AG04450 (cell line): ENCODE measurements around the gene CLRN3. TPM values are rescaled to one million over a fixed set of nuclear protein-coding genes. Genes with fewer than 3 reads are reported as not detected.

Experiments used
- CTCF ChIA-PET: fragments of 300-600, 350-600 bp; formaldehyde crosslinking; extraction: SDS; loops from one replicate; lab custom pipeline; 2022; ENCODE audit warnings: antibody characterized with exemption, inconsistent platforms; lab: Charles Lee
- POLR2A ChIA-PET: fragments of 350-600 bp; formaldehyde crosslinking; extraction: SDS; loops from one replicate; lab custom pipeline; 2021; ENCODE audit warnings: antibody characterized with exemption, inconsistent platforms; lab: Yijun Ruan, JAX
- DNase-seq: peaks from one replicate; pipeline ENCODE4 v3.0.0-alpha.2; 2011; ENCODE audit warnings: low read depth, low spot score
- H3K27ac ChIP-seq: one replicate; pipeline ENCODE4 v1.5.1; 2012; ENCODE audit warnings: low read depth, low read length, control low read depth
- H3K27me3 ChIP-seq: one replicate; pipeline ENCODE4 v1.6.0; 2012; ENCODE audit warnings: low read length; ENCODE audit not compliant: control insufficient read depth, insufficient read depth
- H3K4me3 ChIP-seq: 2 replicates; pipeline ENCODE4 v1.5.1; 2011; ENCODE audit warnings: mild to moderate bottlenecking, low read depth, low read length, control low read depth
- H3K9me3 ChIP-seq: 2 replicates; pipeline ENCODE4 v1.5.1; 2012; ENCODE audit warnings: low read length; ENCODE audit not compliant: control insufficient read depth, insufficient read depth
- polyA plus RNA-seq: library from polyadenylated mRNA; depleted of rRNA; stranded (reverse); fragments of >200 nt; gene quantifications from 2 replicates; pipeline ENCODE4 v1.2.3, GENCODE V29; 2011
- TF ChIP-seq, protein P1 (sequence below): IDR thresholded peaks from 2 replicates; pipeline ENCODE4 v1.5.1; 2011; ENCODE audit warnings: low read depth, low read length, control low read depth, inconsistent platforms

CLRN3 gene
- polyA plus RNA-seq, 1 experiment = not detected

DNA sequence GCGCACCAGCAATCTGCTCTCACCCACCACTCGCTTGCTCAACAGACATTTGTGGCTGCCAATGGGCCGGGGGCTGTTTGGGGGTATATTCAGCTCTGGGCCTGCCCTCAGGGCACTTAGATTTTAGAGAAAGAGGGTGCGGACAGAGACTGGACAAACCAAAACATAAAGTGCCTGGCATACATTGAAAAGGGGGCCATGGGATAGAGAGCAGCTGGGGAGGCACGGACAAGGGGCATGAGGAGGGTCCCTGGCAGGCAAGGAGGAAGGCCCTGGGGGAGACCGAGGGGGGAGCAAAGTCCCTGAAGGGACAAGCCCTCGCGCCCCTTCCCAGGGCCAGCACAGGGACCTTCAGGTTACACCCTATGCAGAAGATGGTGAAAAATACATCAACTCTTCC lies 43.5 kb downstream of the CLRN3 start:
- Histone ChIP-seq H3K27ac (no peak overlapping the region), H3K9me3 (peaks cover 39% of the 10 kb centered on the region), H3K4me3 (no peak overlapping the region), H3K27me3 (no peaks in the 10 kb centered on the region)
- TF ChIP-seq, protein P1, sequence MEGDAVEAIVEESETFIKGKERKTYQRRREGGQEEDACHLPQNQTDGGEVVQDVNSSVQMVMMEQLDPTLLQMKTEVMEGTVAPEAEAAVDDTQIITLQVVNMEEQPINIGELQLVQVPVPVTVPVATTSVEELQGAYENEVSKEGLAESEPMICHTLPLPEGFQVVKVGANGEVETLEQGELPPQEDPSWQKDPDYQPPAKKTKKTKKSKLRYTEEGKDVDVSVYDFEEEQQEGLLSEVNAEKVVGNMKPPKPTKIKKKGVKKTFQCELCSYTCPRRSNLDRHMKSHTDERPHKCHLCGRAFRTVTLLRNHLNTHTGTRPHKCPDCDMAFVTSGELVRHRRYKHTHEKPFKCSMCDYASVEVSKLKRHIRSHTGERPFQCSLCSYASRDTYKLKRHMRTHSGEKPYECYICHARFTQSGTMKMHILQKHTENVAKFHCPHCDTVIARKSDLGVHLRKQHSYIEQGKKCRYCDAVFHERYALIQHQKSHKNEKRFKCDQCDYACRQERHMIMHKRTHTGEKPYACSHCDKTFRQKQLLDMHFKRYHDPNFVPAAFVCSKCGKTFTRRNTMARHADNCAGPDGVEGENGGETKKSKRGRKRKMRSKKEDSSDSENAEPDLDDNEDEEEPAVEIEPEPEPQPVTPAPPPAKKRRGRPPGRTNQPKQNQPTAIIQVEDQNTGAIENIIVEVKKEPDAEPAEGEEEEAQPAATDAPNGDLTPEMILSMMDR = no peak
- ChIA-PET POLR2A (no interaction called here), CTCF (no interaction called here)
- no peak for DNase-seq

DNA sequence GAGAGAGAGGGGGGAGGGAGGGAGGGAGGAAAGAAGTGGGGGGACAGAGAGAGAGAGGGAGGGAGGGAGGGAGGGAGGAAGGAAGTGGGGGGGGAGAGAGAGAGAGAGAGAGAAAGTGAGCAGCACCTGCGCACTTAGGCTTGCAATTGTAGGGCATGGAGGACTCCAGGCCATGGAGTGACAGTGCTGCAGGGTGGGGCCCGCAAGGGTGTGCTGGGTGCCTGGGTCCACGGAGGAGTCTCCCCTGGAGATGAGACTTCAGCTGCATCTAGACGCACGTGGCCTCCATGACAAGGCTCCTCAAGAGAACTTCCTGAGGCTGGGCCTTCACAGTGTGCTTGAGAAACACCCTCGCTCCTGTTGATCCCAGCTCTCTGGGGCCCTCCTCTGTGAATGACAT lies 44.5 kb downstream of the CLRN3 start:
- ChIA-PET POLR2A (no interaction called here), CTCF (no interaction called here)
- H3K9me3 ChIP-seq = peaks cover 39% of the 10 kb centered on the region
- TF ChIP-seq, protein P1 = no peak
- DNase-seq = no peak
- no peak overlapping the region for H3K4me3 ChIP-seq
- no peak overlapping the region for H3K27ac ChIP-seq
- no peaks in the 10 kb centered on the region for H3K27me3 ChIP-seq

DNA sequence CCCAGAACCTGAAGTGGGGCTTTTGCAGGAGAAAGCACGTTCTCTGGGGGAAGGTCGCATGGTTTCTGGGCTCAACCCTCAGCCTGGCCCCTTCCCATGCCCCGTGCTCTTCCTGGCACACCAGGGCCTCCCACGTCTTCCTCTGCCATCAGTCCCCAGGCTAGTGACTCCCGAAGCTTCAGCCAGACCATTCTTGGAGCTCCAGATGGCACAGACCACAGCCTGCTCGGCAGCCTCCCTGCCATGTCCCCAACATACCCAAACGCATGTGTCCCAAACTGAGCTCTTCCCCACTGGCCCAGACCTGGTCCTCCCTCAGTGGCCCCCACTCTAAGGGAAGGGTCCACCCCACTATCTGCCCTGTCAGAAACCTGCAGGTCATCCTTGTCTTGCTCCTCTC lies 47.0 kb downstream of the CLRN3 start:
- no peak overlapping the region for H3K4me3 ChIP-seq
- TF ChIP-seq, protein P1 = no peak
- CTCF ChIA-PET = no interaction called here
- no peaks in the 10 kb centered on the region for H3K27me3 ChIP-seq
- peaks cover 40% of the 10 kb centered on the region for H3K9me3 ChIP-seq
- no peak for DNase-seq
- H3K27ac ChIP-seq = no peak overlapping the region
- POLR2A ChIA-PET = no interaction called here

DNA sequence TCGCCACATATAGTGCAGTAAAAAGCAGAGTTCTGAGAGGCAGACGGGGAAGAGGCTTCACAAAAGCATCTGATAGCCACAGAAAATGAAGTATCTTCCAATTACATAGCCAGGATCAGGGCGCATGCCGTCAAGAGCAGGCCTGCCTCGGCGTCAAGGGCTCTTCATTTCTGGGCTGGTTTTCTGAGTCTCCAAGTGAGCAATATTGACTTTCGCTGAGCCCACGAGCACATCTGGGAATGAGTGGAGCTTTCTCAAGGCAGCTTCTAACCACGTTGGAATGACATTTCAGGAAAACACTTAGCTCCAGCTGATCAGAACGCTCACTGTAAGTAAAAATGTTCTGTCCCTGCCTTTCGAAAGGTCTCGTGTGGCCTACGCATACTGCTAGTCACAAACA lies 51.9 kb downstream of the CLRN3 start:
- POLR2A ChIA-PET = no interaction called here
- no peak for DNase-seq
- TF ChIP-seq, protein P1 = no peak
- Histone ChIP-seq H3K27ac (no peak overlapping the region), H3K9me3 (peaks cover 19% of the 10 kb centered on the region), H3K4me3 (no peak overlapping the region), H3K27me3 (no peaks in the 10 kb centered on the region)
- CTCF ChIA-PET = no interaction called here

DNA sequence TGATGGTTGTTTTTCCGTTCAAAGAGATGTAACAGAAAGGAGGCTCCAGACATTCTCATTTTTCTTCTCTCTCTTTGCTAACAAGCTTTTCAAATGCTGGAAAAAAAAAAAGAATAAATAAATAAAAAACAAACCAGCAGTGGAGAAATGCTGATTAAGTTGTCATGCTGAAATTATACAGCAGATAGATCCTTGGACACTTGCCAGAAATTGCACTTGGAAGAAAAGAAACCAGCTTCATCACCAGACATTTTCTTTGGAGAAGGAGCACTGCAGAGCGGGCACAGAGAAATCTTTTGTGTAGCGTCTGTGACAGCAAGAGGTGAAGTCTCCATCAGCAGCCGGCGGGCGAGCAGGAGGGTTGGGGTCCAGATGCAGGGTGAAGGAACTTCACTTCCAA lies 55.8 kb downstream of the CLRN3 start:
- peaks cover 33% of the 10 kb centered on the region for H3K9me3 ChIP-seq
- ChIA-PET CTCF (interaction anchor here (1.2 kb wide), 1 partner anchor 17 kb away, joined by 3 read pairs; no protein-coding TSS in a partner anchor), POLR2A (no interaction called here)
- DNase-seq = no peak
- H3K27ac ChIP-seq = no peak overlapping the region
- no peaks in the 10 kb centered on the region for H3K27me3 ChIP-seq
- TF ChIP-seq, protein P1 = no peak
- H3K4me3 ChIP-seq = no peak overlapping the region
